ENCODE results near the gene KLF15.

Gene KLF15

DNA sequence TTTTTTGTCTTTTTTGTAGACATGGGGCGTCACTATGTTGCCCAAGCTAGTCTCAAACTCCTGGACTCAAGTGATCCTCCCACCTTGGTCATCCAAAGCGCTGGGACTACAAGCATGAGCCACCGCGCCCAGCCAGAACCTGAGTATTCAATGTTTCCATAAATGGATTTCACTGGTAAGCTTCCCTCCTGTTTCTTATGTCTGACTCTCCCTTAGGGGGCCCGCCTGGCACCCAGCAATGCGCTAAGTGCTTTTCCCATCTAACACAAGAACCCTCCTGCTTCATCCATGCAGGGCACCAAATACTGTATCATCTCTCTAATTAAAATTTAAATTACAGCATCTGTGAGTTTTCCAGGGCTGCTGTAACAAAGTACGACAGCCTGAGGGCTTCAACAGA, 44.9 kb downstream of the KLF15 start:
- no peaks in the 10 kb centered on the region for H4K20me1 ChIP-seq (ENCODE audit: control insufficient read depth, insufficient read depth, low read depth, low read length)
- H3K9me2 ChIP-seq (replicated peaks; ENCODE audit: control insufficient read depth, low read length), result no peaks in the 10 kb centered on the region
- peaks cover 9% of the 10 kb centered on the region for H3K4me1 ChIP-seq (ENCODE audit: control insufficient read depth, low read length)
- no peak overlapping the region for H3K4me3 ChIP-seq (ENCODE audit: low read length)
- H3K79me2 ChIP-seq (ENCODE audit: control insufficient read depth, low read length), result no peaks in the 10 kb centered on the region
- no peaks in the 10 kb centered on the region for H3K36me3 ChIP-seq (ENCODE audit: control insufficient read depth, low read length)
- no peaks in the 10 kb centered on the region for H3K9me3 ChIP-seq (ENCODE audit: control insufficient read depth, insufficient read depth, low read length)
- TF ChIP-seq, protein P1, sequence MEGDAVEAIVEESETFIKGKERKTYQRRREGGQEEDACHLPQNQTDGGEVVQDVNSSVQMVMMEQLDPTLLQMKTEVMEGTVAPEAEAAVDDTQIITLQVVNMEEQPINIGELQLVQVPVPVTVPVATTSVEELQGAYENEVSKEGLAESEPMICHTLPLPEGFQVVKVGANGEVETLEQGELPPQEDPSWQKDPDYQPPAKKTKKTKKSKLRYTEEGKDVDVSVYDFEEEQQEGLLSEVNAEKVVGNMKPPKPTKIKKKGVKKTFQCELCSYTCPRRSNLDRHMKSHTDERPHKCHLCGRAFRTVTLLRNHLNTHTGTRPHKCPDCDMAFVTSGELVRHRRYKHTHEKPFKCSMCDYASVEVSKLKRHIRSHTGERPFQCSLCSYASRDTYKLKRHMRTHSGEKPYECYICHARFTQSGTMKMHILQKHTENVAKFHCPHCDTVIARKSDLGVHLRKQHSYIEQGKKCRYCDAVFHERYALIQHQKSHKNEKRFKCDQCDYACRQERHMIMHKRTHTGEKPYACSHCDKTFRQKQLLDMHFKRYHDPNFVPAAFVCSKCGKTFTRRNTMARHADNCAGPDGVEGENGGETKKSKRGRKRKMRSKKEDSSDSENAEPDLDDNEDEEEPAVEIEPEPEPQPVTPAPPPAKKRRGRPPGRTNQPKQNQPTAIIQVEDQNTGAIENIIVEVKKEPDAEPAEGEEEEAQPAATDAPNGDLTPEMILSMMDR (IDR thresholded peaks at IDR 0.05; ENCODE audit: low read depth, low read length, poor library complexity, severe bottlenecking), result no peak
- TF ChIP-seq EZH2phosphoT487 (IDR thresholded peaks at IDR 0.05; ENCODE audit: borderline replicate concordance, low read length), result no peak
- H3K4me2 ChIP-seq (ENCODE audit: low read length), result no peak overlapping the region
- H3K27me3 ChIP-seq (ENCODE audit: control insufficient read depth, low read length), result no peaks in the 10 kb centered on the region
- no peaks in the 10 kb centered on the region for H3F3A ChIP-seq (ENCODE audit: control insufficient read depth, insufficient read depth)
- H3K27ac ChIP-seq (ENCODE audit: low read depth, low read length), result no peak overlapping the region

DNA sequence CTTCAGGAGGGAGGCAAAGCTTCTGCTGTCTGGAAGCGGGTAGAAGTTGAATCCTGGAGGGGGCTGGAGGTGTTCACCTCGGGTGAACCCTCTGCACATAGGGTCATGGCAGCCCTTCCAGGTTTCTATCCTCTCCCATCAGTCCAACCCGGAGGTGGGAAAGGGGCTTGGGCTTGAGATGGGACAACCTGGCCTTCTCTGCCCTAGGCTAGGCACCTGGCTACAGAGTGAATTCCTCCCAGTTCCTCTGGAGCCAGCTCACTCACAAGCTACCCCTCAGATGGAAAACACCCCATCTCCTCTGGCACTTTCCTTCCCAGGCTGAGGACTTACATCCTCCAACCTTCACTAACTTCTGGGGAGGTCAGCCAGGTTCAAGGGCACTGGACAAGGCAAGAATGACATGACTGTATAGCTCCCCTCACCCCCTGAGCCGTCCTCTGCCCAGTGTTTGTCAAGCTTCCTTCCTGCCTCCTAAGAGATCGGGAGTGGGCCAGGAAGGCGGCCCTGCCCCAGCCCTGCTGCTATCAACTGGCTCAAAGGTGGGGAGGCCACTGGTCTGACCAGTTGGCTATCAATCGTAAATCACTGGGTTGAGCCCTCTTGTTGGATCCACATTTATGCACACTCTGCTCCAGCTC, 45.8 kb downstream of the KLF15 start:
- peaks cover 15% of the 10 kb centered on the region for H3K4me1 ChIP-seq (ENCODE audit: control insufficient read depth, low read length)
- H3K79me2 ChIP-seq (ENCODE audit: control insufficient read depth, low read length), result no peaks in the 10 kb centered on the region
- no peaks in the 10 kb centered on the region for H3K27me3 ChIP-seq (ENCODE audit: control insufficient read depth, low read length)
- H3F3A ChIP-seq (ENCODE audit: control insufficient read depth, insufficient read depth), result no peaks in the 10 kb centered on the region
- no peaks in the 10 kb centered on the region for H3K9me3 ChIP-seq (ENCODE audit: control insufficient read depth, insufficient read depth, low read length)
- H3K9me2 ChIP-seq (replicated peaks; ENCODE audit: control insufficient read depth, low read length), result no peaks in the 10 kb centered on the region
- H4K20me1 ChIP-seq (ENCODE audit: control insufficient read depth, insufficient read depth, low read depth, low read length), result no peaks in the 10 kb centered on the region
- no peak overlapping the region for H3K4me3 ChIP-seq (ENCODE audit: low read length)
- H3K4me2 ChIP-seq (ENCODE audit: low read length), result no peak overlapping the region
- H3K27ac ChIP-seq (ENCODE audit: low read depth, low read length), result no peak overlapping the region
- no peaks in the 10 kb centered on the region for H3K36me3 ChIP-seq (ENCODE audit: control insufficient read depth, low read length)
- TF ChIP-seq, protein P1 (IDR thresholded peaks at IDR 0.05; ENCODE audit: low read depth, low read length, poor library complexity, severe bottlenecking), result no peak
- no peak for TF ChIP-seq EZH2phosphoT487 (IDR thresholded peaks at IDR 0.05; ENCODE audit: borderline replicate concordance, low read length)

DNA sequence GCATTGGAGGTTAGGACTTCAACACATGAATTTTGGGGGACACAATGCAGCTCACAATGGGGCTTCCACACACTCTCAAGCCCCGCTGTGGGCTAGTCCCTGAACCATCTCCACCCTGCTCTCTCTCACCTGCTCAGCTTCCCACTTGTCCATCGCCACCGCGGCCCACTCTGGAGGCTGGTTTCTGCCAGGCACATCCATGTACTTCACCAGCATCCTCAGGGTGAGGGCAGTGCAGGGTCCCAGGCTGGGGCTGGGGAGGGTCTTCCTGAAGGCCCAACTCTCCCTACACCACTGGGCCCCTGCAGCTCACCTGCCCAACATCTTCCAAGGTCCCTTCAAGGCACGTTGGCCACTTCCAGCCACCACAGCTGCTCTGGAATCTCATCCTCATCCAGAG, 46.4 kb downstream of the KLF15 start:
- no peaks in the 10 kb centered on the region for H3K36me3 ChIP-seq (ENCODE audit: control insufficient read depth, low read length)
- H3K9me3 ChIP-seq (ENCODE audit: control insufficient read depth, insufficient read depth, low read length), result no peaks in the 10 kb centered on the region
- no peaks in the 10 kb centered on the region for H4K20me1 ChIP-seq (ENCODE audit: control insufficient read depth, insufficient read depth, low read depth, low read length)
- H3F3A ChIP-seq (ENCODE audit: control insufficient read depth, insufficient read depth), result no peaks in the 10 kb centered on the region
- H3K9me2 ChIP-seq (replicated peaks; ENCODE audit: control insufficient read depth, low read length), result no peaks in the 10 kb centered on the region
- TF ChIP-seq EZH2phosphoT487 (IDR thresholded peaks at IDR 0.05; ENCODE audit: borderline replicate concordance, low read length), result no peak
- TF ChIP-seq, protein P1 (IDR thresholded peaks at IDR 0.05; ENCODE audit: low read depth, low read length, poor library complexity, severe bottlenecking), result no peak
- H3K4me2 ChIP-seq (ENCODE audit: low read length), result no peak overlapping the region
- no peak overlapping the region for H3K27ac ChIP-seq (ENCODE audit: low read depth, low read length)
- peaks cover 15% of the 10 kb centered on the region for H3K4me1 ChIP-seq (ENCODE audit: control insufficient read depth, low read length)
- no peaks in the 10 kb centered on the region for H3K79me2 ChIP-seq (ENCODE audit: control insufficient read depth, low read length)
- H3K27me3 ChIP-seq (ENCODE audit: control insufficient read depth, low read length), result no peaks in the 10 kb centered on the region
- H3K4me3 ChIP-seq (ENCODE audit: low read length), result no peak overlapping the region
